Measurements from ENCODE around the gene PKIB. TPM values are rescaled to one million over a fixed set of nuclear protein-coding genes. Genes with fewer than 3 reads are reported as not detected.
"Not testable (repeated sequence)": the region's sequence is repeated elsewhere in the genome, so short reads cannot be mapped to it uniquely, and the experiment has no call there.

The PKIB gene
- total RNA-seq, 4 donors from 2014 or later: 0.43 to 5.2 (median 0.59) TPM; not detected in 1

- DNase-seq: no peak
- no peaks in the 10 kb centered on the region for H3K36me3 ChIP-seq
- TF ChIP-seq POLR2A (IDR thresholded peaks at IDR 0.05) (no peak), CTCF (IDR thresholded peaks at IDR 0.05) (no peak)
- intact Hi-C loops (cut with DNase I; ENCODE audit: low total_unique reads): no loop called here
- no peaks in the 10 kb centered on the region for H3K27me3 ChIP-seq
- H3K27ac ChIP-seq: no peak overlapping the region
- H3K4me3 ChIP-seq: no peak overlapping the region
- H3K4me1 ChIP-seq: no peaks in the 10 kb centered on the region
- H3K9me3 ChIP-seq: no peaks in the 10 kb centered on the region
Measured at GRCh38 chr6:122624853-122625252, 14.6 kb downstream of the PKIB start.

- Histone ChIP-seq H3K4me3 (no peak overlapping the region), H3K4me1 (no peaks in the 10 kb centered on the region), H3K36me3 (no peaks in the 10 kb centered on the region), H3K27ac (no peak overlapping the region), H3K27me3 (no peaks in the 10 kb centered on the region), H3K9me3 (no peaks in the 10 kb centered on the region)
- intact Hi-C loops (cut with DNase I; ENCODE audit: low total_unique reads): no loop called here
- no peak for TF ChIP-seq POLR2A (IDR thresholded peaks at IDR 0.05)
- no peak for TF ChIP-seq CTCF (IDR thresholded peaks at IDR 0.05)
- DNase-seq: no peak
Measured at GRCh38 chr6:122628714-122629113, 18.5 kb downstream of the PKIB start.

- intact Hi-C loops (cut with DNase I; ENCODE audit: low total_unique reads): no loop called here
- Histone ChIP-seq H3K9me3 (no peaks in the 10 kb centered on the region), H3K27me3 (no peaks in the 10 kb centered on the region), H3K27ac (no peak overlapping the region), H3K4me3 (no peak overlapping the region), H3K36me3 (no peaks in the 10 kb centered on the region), H3K4me1 (no peaks in the 10 kb centered on the region)
- TF ChIP-seq POLR2A (IDR thresholded peaks at IDR 0.05) (no peak), CTCF (IDR thresholded peaks at IDR 0.05) (no peak)
- no peak for DNase-seq
Measured at GRCh38 chr6:122631571-122632249, 21.5 kb downstream of the PKIB start.

- H3K4me3 ChIP-seq: no peak overlapping the region
- no peaks in the 10 kb centered on the region for H3K4me1 ChIP-seq
- no peaks in the 10 kb centered on the region for H3K9me3 ChIP-seq
- intact Hi-C loops (cut with DNase I; ENCODE audit: low total_unique reads): no loop called here
- H3K36me3 ChIP-seq: no peaks in the 10 kb centered on the region
- no peak overlapping the region for H3K27ac ChIP-seq
- H3K27me3 ChIP-seq: no peaks in the 10 kb centered on the region
- no peak for DNase-seq
- no peak for TF ChIP-seq POLR2A (IDR thresholded peaks at IDR 0.05)
- no peak for TF ChIP-seq CTCF (IDR thresholded peaks at IDR 0.05)
Measured at GRCh38 chr6:122640366-122640765, 30.2 kb downstream of the PKIB start.

- TF ChIP-seq POLR2A (IDR thresholded peaks at IDR 0.05): no peak
- no peak for TF ChIP-seq CTCF (IDR thresholded peaks at IDR 0.05)
- H3K27ac ChIP-seq: no peak overlapping the region
- H3K36me3 ChIP-seq: no peaks in the 10 kb centered on the region
- intact Hi-C loops (cut with DNase I; ENCODE audit: low total_unique reads): no loop called here
- no peaks in the 10 kb centered on the region for H3K4me1 ChIP-seq
- H3K4me3 ChIP-seq: no peak overlapping the region
- no peaks in the 10 kb centered on the region for H3K27me3 ChIP-seq
- DNase-seq: no peak
- no peaks in the 10 kb centered on the region for H3K9me3 ChIP-seq
Measured at GRCh38 chr6:122641819-122642218, 31.6 kb downstream of the PKIB start.

- H3K4me3 ChIP-seq; H3K27me3 ChIP-seq; H3K36me3 ChIP-seq; H3K4me1 ChIP-seq; DNase-seq; intact Hi-C loops (cut with DNase I; ENCODE audit: low total_unique reads); H3K27ac ChIP-seq; H3K9me3 ChIP-seq: not testable (repeated sequence)
Measured at GRCh38 chr6:122642604-122643003, 32.4 kb downstream of the PKIB start.

Data from uterus (tissue), 4 donors.